CD14-positive monocyte (primary cell): Measurements from ENCODE around the gene TMEM178B. TPM values are rescaled to one million over a fixed set of nuclear protein-coding genes. Genes with fewer than 3 reads are reported as not detected.

ENCODE experiments used
- DNase-seq, 3 donors: peaks; one replicate each; pipeline ENCODE4 v3.0.0-alpha.2; 2011 to 2022
- H2AFZ ChIP-seq: 2 replicates; pipeline ENCODE4 v1.6.0; 2012; ENCODE audit warnings: mild to moderate bottlenecking, low read depth, low read length, inconsistent platforms; ENCODE audit not compliant: insufficient read depth, poor library complexity, severe bottlenecking
- H3K27ac ChIP-seq, 2 donors: 1 replicate in 1 of 2; 2 replicates in 1 of 2; pipeline ENCODE4 v1.5.1; 2012 to 2013; ENCODE audit warnings: low read length in 2 of 2, control low read depth in 1 of 2, inconsistent platforms in 1 of 2, low read depth in 1 of 2, mild to moderate bottlenecking in 1 of 2
- H3K27me3 ChIP-seq, 2 donors: one replicate each; pipeline versions ENCODE4 v1.6.0 to v1.6.1; 2011 to 2013; ENCODE audit warnings: low read length in 2 of 2; ENCODE audit not compliant: control insufficient read depth in 2 of 2, insufficient read depth in 2 of 2
- H3K36me3 ChIP-seq, 2 donors: replicated peaks in 1 of 2; 1 replicate in 1 of 2; 2 replicates in 1 of 2; pipeline versions ENCODE4 v1.5.1 to v1.6.1; 2012 to 2013; ENCODE audit warnings: low read length in 2 of 2, control low read depth in 1 of 2, inconsistent platforms in 1 of 2, mild to moderate bottlenecking in 1 of 2; ENCODE audit not compliant: insufficient read depth in 2 of 2, control insufficient read depth in 1 of 2
- H3K4me1 ChIP-seq, 2 donors: 1 replicate in 1 of 2; 2 replicates in 1 of 2; pipeline versions ENCODE4 v1.5.1 to v1.6.1; 2012 to 2013; ENCODE audit warnings: low read length in 2 of 2, control low read depth in 1 of 2, inconsistent platforms in 1 of 2, mild to moderate bottlenecking in 1 of 2, moderate library complexity in 1 of 2; ENCODE audit not compliant: insufficient read depth in 2 of 2, control insufficient read depth in 1 of 2
- H3K4me2 ChIP-seq: replicated peaks from 2 replicates; pipeline ENCODE3; 2012; ENCODE audit warnings: low read length, moderate library complexity, mild to moderate bottlenecking; ENCODE audit not compliant: poor library complexity, severe bottlenecking; ENCODE audit errors: extremely low read depth
- H3K4me3 ChIP-seq, 3 experiments: fragments of 200-600 bp in 1 of 3; sonication (generic) in 1 of 3; replicated peaks in 1 of 3; 1 replicate in 2 of 3; 2 replicates in 1 of 3; pipeline ENCODE4 v1.5.1; 2011 to 2013; ENCODE audit warnings: low read length in 3 of 3, mild to moderate bottlenecking in 3 of 3, control low read depth in 2 of 3, low read depth in 2 of 3, inconsistent platforms in 1 of 3, moderate library complexity in 1 of 3
- H3K79me2 ChIP-seq: 2 replicates; pipeline ENCODE4 v1.6.0; 2012; ENCODE audit warnings: mild to moderate bottlenecking, control low read depth, inconsistent platforms, low read length, moderate library complexity; ENCODE audit not compliant: insufficient read depth
- H3K9ac ChIP-seq: 2 replicates; pipeline ENCODE4 v1.6.0; 2017; ENCODE audit warnings: low read length, mild to moderate bottlenecking; ENCODE audit not compliant: insufficient read depth, poor library complexity, severe bottlenecking
- H3K9me3 ChIP-seq, 2 donors: replicated peaks in 1 of 2; 1 replicate in 1 of 2; 2 replicates in 1 of 2; pipeline versions ENCODE4 v1.5.1 to v1.6.1; 2012 to 2013; ENCODE audit warnings: low read length in 2 of 2, control low read depth in 1 of 2; ENCODE audit not compliant: control insufficient read depth in 1 of 2, insufficient read depth in 1 of 2
- H4K20me1 ChIP-seq: 2 replicates; pipeline ENCODE4 v1.6.0; 2012; ENCODE audit warnings: mild to moderate bottlenecking, low read length, control low read depth, moderate library complexity; ENCODE audit not compliant: insufficient read depth
- H3K27ac Mint-ChIP-seq, 7 donors: one replicate each; pipeline ENCODE4 v1.8.0; 2020; ENCODE audit warnings: mild to moderate bottlenecking in 7 of 7, mixed read lengths in 7 of 7, moderate library complexity in 6 of 7, inconsistent platforms in 2 of 7
- H3K27me3 Mint-ChIP-seq, 3 donors: one replicate each; pipeline ENCODE4 v1.8.0; 2021 to 2022; ENCODE audit warnings: low read depth in 3 of 3, mild to moderate bottlenecking in 3 of 3, mixed read lengths in 3 of 3, moderate library complexity in 3 of 3, inconsistent platforms in 1 of 3
- H3K36me3 Mint-ChIP-seq, 2 donors: one replicate each; pipeline ENCODE4 v1.8.0; 2020; ENCODE audit warnings: mixed read lengths in 2 of 2, inconsistent platforms in 1 of 2, mild to moderate bottlenecking in 1 of 2
- H3K4me1 Mint-ChIP-seq: one replicate; pipeline ENCODE4 v1.8.0; 2020; ENCODE audit warnings: mild to moderate bottlenecking, mixed read lengths
- H3K4me3 Mint-ChIP-seq, 2 donors: one replicate each; pipeline ENCODE4 v1.8.0; 2020; ENCODE audit warnings: mild to moderate bottlenecking in 2 of 2, mixed read lengths in 2 of 2, moderate library complexity in 1 of 2
- H3K9me3 Mint-ChIP-seq, 7 donors: one replicate each; pipeline ENCODE4 v1.8.0; 2020 to 2022; ENCODE audit warnings: mixed read lengths in 7 of 7, mild to moderate bottlenecking in 6 of 7, moderate library complexity in 6 of 7, inconsistent platforms in 2 of 7
- CTCF ChIP-seq: fragments of 200-600 bp; IDR thresholded peaks from one replicate; pipeline ENCODE4 v1.8.0; 2022; ENCODE audit warnings: antibody characterized with exemption, mild to moderate bottlenecking
- WGBS: methylation state at CpG from one replicate; pipeline ENCODE4 v1.1.5; 2013; ENCODE audit warnings: missing lambda C conversion rate; ENCODE audit not compliant: insufficient coverage; 5-methylcytosine and 5-hydroxymethylcytosine counted together
- intact Hi-C, 2 donors: fragments of 100-400 bp; cut with micrococcal nuclease; formaldehyde crosslinking; loops; one replicate each; pipeline versions ENCODE4 v1.15.0 to v1.15.1; 2023
- polyA plus RNA-seq, 3 donors: library from polyadenylated mRNA; depleted of rRNA in 1 of 3; unstranded in 2 of 3; stranded (reverse) in 1 of 3; fragments of 300-500 nt in 2 of 3; fragments of >200 nt in 1 of 3; fragmentation: Illumina TruSeq in 2 of 3; gene quantifications; 1 replicate in 2 of 3; 2 replicates in 1 of 3; pipeline ENCODE4 v1.2.3, GENCODE V29; 2012 to 2021

TMEM178B gene
- polyA plus RNA-seq, 3 donors, result not detected

DNA sequence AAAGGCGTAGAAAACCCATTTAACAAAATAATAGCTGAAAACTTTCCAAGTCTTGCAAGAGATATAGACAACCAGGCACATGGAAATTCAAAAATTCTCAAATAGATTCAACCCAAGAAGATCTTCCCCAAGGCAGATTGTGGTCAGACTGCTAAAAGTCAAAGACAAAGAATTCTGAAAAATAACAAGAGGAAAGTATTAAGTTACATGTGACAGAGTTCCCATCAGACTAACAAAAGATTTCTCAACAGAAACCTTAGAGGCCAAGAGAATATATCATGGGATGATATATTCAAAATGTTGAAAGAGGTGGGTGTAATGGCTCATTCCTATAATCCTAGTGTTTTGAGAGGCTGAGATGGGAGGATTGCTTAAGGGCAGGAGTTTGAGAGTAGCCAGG, 59.8 kb downstream of the TMEM178B start:
- H3K27me3 Mint-ChIP-seq, result peaks cover 2 to 7% (median 6%) of the 10 kb centered on the region in 3 donors
- WGBS, result no CpG with 5 or more reads among the region's 1 CpG
- no peaks in the 10 kb centered on the region for H3K27me3 ChIP-seq

DNA sequence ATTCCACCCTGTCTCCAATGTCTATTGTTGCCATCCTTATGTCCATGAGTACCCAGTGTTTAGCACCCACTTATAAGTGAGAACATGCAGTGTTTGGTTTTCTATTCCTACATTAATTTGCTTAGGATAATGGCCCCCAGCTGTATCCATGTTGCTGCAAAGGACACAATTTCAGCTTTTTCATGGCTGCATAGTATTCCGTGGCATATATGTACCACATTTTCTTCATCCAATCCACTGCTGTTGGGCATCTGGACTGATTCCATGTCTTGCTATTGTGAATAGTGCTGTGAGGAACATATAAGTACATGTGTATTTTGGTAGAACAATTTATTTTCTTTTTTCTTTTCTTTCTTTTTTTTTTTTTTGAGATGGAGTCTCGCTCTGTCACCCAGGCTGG, 68.2 kb downstream of the TMEM178B start:
- no peak for TF ChIP-seq CTCF
- peaks cover 3 to 7% (median 4%) of the 10 kb centered on the region in 3 donors for H3K27me3 Mint-ChIP-seq

More for the DNA sequence above, 59.8 kb downstream of the TMEM178B start:
- Mint-ChIP-seq H3K4me3 (no peak overlapping the region), H3K9me3 (peaks cover 0 to 7% (median 3%) of the 10 kb centered on the region in 7 donors), H3K4me1 (no peaks in the 10 kb centered on the region), H3K36me3 (no peaks in the 10 kb centered on the region), H3K27ac (no peak overlapping the region)
- TF ChIP-seq CTCF, result no peak
- H2AFZ ChIP-seq, result no peak overlapping the region
- no peak overlapping the region for H3K27ac ChIP-seq
- H3K4me3 ChIP-seq, result no peak overlapping the region
- H3K9me3 ChIP-seq, result peaks cover 4 to 5% of the 10 kb centered on the region in 2 donors
- intact Hi-C loops, result no loop called here
- no peaks in the 10 kb centered on the region for H4K20me1 ChIP-seq
- DNase-seq, result no peak
- no peak overlapping the region for H3K9ac ChIP-seq
- no peak overlapping the region for H3K4me2 ChIP-seq
- H3K36me3 ChIP-seq, result no peaks in the 10 kb centered on the region
- H3K79me2 ChIP-seq, result no peaks in the 10 kb centered on the region
- no peaks in the 10 kb centered on the region for H3K4me1 ChIP-seq

More for the DNA sequence above, 68.2 kb downstream of the TMEM178B start:
- H3K79me2 ChIP-seq, result no peaks in the 10 kb centered on the region
- no peak overlapping the region for H2AFZ ChIP-seq
- no peak overlapping the region for H3K4me3 ChIP-seq
- no CpG with 5 or more reads among the region's 2 CpGs for WGBS
- no peaks in the 10 kb centered on the region for H3K36me3 ChIP-seq
- Mint-ChIP-seq H3K4me1 (no peaks in the 10 kb centered on the region), H3K4me3 (no peak overlapping the region), H3K27ac (no peak overlapping the region), H3K36me3 (no peaks in the 10 kb centered on the region), H3K9me3 (peaks cover 0 to 10% (median 4%) of the 10 kb centered on the region in 7 donors)
- no peak overlapping the region for H3K9ac ChIP-seq
- intact Hi-C loops, result no loop called here
- no peaks in the 10 kb centered on the region for H3K4me1 ChIP-seq
- no peak overlapping the region for H3K4me2 ChIP-seq
- H3K9me3 ChIP-seq, result no peaks in the 10 kb centered on the region
- no peak overlapping the region for H3K27ac ChIP-seq
- no peak for DNase-seq
- no peaks in the 10 kb centered on the region for H3K27me3 ChIP-seq
- no peaks in the 10 kb centered on the region for H4K20me1 ChIP-seq
